HG03103 (cell line): Measurements from ENCODE around the gene LHFPL5.

Experiments
- ATAC-seq: cut with Tn5 transposase; IDR thresholded peaks from one replicate; pipeline ENCODE4 v1.9.1; 2021; ENCODE audit warnings: low read depth; ENCODE audit not compliant: unreplicated experiment

Gene LHFPL5

DNA sequence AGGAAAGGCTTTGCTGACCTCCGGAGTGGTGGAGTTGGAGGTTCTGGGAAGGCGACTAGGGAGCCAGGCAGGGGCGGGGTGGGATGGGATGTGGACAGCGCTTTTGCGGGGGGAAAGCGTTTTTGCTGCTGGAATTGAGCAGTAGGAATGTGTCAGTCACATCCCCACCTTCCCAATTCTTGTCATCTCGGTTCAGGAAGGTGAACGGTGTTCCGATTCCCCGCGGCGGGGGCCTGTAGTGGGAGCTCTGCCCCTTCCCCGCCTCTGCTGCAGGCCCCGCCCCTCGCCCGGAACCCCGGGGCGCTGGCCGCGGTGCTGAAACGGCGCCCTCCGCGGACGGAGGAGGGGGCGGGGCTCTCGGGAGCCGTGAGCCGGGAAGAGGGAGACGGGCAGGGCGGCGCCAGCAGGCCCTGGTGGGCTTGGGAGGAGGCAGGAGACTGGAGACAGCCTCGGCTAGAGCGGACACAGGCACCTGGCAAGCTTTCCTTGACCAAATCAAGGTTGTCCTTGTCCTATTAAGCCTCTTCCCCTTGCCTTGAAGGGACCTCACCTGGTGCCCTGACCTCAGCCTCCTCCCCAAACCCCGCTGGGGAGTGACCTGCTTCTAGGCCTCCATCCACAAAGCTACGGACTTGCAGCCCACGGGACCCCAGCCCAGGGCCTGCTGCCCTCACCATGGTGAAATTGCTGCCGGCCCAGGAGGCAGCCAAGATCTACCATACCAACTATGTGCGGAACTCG, at the start of gene LHFPL5:
Gene LHFPL5 (plus strand): TSS at position 357 of the 741 bp plus-strand sequence. CDS start 319 bp downstream, at position 676.
- no peak for ATAC-seq

DNA sequence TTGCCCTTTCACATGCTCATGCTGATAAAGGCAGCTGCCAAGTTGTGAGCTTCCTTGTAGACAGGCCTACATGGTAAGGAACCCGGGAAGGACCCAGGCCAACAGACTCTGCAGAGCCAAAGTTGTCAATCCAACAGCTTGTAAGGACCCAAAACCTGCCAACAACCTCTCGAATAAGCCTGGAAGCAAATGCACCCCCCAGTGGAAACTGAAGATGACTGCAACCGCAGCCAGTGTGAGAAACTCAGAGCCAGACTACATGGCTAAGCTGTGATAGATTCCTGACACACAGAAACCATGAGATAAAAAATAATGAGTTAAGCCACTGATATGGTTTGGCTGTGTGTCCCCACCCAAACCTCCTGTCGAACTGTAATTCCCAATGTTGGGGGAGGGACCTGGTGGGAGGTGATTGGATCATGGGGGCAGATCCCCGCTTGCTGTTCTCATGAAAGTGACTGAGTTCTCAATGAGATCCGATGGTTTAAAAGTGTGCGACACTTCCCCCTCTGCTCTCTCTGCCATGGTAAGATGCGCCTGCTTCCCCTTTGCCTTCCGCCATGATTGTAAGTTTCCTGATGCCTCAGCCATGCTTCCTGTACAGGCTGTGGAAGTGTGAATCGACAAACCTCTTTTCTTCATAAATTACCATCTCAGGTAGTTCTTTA, 47.6 kb upstream of the LHFPL5 start:
- ATAC-seq, result no peak

DNA sequence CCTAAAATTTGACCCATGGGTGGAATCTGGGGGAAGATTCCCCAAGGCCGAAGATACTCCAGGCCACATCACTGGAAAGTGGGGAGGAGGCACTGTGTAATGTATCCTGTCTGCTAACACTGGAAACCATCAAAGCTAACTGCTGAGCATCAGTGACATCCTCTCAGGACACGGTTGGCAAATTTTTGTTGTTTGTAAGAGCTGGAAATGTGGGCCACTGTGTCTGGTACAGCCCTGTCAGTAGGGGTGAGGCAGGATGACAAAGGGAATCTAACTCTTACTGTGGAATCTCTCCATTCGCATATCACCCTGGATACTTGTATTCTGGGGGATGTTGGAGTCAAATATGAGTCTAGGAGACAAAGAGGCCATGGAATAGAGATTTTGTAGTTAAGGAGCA, 45.7 kb upstream of the LHFPL5 start:
- no peak for ATAC-seq

DNA sequence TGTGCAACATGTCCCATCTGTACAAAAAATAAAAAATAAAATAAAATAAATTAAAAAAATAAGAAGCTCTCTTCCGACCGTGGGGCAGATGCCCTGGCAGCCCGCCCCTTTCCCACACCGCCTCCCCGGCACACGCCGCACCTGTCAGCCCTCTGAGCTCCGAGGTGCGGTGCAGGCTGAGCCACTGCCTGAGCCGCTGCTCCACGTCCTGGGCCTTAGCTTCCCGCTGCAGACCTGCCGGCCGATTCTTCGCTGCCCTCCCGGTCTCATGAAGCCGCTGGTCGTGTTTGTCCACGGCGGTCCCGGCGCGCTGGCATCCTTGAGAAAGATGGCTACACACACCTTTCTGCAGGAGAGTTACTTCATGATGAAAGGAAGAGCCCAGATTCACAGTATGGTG, 39.4 kb upstream of the LHFPL5 start:
- no peak for ATAC-seq

DNA sequence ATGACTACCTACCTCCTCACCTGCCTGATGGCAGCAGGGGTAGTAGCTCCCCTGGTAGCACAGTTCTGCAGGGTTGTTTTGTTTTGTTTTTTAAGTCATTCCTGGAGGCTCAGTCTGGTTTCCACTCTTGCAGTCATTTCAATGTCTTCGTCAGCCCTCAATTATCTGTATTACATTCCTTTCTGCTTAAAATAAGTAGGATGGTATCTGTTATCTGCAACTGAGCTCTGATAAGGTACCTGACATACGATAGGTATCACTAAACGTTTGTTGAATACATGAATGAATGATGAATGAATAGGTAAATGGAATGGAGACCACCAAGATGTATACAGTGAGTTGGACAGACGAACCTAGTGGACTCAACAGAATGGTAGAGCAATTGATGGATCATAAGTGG, 35.9 kb upstream of the LHFPL5 start:
- ATAC-seq, result no peak

DNA sequence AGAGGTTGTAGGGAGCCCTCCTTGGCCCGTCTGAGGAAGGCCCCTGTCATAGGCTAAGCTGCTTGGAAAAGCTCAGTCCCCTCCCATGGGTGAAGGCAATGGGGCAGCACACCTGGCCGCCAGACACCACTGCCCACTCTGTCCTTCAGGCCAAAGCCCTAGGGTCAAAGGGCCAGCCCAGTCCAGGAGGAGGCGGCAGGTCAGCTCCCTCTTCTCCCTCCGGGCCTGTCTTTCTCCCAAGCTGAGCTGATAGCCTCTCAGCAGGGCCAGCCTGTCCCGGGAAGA, 33.9 kb upstream of the LHFPL5 start:
- ATAC-seq, result no peak

DNA sequence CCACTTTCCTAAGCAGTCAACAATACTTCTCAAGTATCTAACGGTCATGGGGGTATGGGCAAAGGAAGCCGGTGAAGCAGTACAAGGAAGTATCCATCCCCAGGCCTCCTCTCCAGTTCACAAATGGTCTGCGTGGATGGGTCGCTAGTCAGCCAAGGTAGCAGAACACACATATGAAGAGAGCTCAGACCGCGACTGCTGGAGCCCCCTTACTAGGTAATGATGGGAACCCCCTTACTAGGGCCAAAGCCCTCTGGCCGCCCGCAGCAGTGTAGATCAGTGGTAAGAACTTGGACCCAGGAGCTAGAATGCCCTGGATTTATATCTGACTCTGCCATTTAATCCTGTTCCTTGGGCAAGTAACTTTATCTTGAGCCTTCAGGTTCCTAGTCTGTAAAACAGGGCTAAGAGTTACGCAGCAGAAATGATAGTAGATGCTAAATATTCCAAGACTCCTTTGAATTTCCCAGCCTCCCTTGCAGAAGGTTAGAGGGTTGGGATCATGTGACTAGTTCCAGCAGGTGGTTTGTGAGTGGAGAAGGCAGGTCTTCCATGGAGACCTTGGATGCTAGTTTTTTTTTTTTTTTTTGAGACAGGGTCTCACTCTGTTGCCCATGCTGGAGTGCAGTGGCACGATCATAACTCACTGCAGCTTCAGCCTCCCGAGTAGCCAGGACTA, 30.9 kb upstream of the LHFPL5 start:
- no peak for ATAC-seq

DNA sequence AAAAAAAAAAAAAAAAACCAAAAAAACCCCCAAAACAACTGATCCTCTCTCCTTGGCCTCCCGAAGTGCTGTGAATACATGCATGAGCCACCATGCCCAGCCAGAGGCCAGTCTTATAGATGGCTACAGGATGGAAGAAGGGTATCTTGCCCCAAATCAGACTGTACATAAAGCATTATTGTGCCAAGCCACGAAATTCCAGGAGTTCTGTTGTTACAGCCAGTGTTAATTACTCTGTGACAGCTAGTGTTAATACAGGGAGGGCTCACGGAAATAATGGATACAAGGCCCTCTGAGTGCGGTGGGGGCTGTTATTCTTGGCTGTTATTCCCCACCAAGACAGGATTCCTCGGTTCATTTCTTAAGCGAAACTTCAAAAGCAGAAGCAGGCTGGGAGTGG, 30.1 kb upstream of the LHFPL5 start:
- no peak for ATAC-seq

DNA sequence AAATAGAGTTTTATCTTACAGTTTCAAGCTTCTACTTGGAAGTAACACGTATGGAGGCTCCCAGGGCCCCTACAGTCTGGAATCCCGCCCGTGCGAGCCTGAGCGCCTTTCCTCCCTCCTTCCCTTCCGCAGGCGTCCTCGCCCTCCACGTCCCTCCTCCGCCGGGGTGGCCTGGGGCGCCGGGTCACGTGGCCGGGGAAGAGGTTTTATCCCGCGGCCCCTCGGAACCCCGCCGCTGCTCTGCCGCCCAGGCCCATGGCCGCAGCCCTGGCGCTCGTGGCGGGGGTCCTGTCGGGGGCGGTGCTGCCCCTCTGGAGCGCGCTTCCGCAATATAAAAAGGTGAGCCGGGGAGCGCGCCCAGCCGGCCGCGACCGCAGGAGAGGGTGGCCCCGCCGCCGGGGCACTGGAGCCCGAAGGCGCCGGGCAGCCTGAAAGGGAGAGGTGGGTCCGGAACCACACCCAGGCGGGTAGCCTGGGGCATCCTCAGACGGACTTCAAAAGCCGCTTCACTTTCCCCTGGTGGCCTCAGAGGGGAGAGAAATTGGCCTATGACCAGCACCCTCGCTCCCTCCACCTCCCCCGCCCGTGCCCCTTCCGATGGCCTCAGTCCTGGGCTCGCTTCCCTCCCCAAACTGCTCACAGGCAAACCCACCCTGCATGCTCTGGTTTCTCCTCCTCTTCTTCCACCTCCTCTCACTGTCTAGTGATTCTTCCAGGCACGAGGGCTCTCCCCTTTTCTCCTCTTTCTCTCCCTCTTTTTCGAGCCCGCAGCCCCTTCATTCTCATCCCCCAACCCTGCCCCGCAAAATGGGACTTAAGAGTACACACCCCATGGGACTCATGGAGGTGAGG, 28.6 kb upstream of the LHFPL5 start, which contains the start of gene CLPSL2:
Gene CLPSL2 (plus strand): TSS at position 235 of the 852 bp plus-strand sequence. CDS start 21 bp downstream, at position 256.
- ATAC-seq, result no peak

DNA sequence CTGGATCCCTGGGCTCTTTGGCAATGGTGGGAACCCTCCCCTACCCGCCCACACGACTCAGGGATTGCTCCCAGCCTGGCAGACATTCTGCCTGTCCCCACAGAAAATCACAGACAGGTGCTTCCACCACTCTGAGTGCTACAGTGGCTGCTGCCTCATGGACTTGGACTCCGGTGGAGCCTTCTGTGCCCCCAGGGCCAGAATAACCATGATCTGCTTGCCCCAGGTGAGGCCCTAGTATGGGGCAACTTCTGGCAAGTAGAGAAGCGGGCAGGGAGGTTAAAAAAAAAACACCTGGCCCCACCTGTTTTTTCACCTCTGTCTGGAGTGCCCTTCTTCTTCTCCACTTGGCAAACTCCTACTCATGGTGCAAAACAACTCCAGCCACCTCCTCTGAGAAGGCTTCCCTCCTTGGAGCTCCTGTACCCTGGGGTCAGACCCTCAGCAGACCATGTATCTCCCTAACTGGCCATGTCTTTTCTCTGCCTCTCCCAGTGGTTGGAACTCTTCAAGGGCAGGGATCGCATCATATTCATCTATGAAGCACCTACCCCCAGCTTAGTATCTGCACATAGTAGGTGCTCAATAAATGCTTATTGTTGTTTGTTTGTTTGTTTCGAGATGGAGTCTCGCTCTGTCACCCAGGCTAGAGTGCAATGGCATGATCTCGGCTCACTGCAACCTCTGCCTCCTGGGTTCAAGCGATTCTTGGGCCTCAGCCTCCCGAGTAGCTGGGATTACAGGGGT, 27.6 kb upstream of the LHFPL5 start:
- ATAC-seq, result no peak

DNA sequence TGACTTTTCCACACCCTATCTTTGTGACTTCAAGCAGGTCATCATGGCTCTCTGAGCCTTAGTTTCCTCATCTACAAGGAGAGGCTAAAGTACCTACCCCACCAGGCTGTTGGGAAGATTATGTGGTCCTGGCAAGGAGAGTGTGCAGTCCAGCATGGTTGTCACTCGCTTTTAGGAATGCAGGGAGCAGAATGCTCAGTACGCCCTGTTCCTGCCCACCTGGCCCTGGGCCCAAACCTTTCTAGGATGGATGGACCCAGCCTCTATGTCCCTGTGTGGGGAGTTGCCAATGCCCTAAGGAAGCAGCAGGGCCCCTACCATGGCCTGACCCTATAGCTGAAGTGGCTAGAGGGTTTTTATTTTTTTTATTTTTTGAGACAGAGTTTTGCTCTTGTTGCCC, 26.7 kb upstream of the LHFPL5 start:
- ATAC-seq, result no peak

DNA sequence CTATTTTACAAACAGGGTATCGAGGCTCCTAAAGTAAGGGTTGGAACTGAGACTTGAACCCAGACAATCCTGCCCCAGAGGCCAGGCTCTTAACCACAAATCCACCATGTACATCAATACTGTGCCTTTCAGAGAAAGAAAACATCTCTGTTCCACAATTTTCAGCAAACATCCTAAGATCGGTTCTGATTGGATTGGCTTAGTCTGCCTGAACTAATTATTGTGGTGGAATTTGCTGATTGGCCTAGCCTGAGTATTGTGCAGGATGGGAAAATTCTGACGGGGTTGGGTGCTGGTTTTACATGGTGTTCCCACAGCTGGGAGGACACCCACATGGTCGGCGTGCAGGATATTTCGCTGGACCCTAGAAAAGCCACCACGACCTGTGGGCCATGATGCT, 24.4 kb upstream of the LHFPL5 start, which contains the start of gene CLPSL1:
Gene CLPSL1 (plus strand): TSS at position 301 of the 400 bp plus-strand sequence. CDS start 92 bp downstream, at position 393.
- no peak for ATAC-seq

DNA sequence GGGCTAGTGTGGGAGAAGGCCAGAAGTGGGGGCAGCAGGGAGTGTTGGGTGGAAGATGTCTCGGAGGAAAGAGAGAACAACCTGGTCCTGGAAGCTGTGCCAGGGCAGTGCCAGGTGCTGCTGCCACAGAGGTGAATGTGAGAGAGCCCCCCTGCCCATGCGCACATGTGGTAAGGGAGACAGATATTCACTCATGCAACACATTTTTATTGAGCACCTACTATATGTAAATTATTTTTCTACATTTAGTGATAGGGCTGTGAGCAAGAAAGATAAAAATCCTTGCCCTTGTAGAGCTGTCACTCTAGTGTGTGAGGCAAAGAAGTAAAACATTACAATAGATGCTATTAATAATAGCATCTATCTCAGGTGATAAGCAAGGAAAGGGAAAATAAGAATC, 23.9 kb upstream of the LHFPL5 start:
- ATAC-seq, result no peak

DNA sequence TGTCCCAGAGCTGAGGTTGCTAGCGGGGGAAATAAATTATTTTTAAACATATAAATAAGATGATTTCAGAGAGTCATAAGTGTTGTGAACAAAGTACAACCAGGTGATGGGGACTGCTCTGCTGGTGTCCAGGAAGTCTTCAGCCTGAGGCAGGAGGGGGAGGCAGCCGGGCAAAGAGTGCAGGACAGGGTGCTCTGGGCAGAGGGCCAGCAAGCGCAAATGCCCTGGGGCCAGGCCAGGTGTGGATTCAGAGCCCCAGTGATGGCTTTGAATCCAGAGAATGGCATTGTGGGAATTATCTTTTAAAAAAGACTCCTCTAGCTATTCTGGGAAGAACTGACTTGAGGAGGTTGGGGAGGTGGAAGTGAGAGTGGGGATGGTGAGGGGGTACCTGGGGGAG, 22.7 kb upstream of the LHFPL5 start:
- ATAC-seq, result no peak

DNA sequence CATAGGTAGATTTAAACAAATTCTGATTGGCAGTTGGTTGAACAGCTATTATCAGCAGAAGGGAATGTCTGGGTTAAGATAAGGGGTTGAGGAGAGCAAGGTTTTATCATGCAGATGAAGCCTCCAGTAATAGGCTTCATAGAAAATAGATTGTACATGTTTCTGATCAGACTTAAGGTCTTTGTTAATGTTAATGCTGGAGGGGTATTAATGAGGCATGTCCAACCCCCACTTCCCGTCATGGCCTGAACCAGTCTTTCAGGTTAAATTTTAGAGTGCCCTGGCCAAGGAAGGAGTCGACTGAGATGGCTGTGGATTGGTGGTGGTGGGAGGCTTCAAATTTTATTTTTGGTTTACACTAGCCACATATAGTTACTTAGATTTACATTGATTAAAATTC, 21.0 kb upstream of the LHFPL5 start:
- ATAC-seq, result no peak

DNA sequence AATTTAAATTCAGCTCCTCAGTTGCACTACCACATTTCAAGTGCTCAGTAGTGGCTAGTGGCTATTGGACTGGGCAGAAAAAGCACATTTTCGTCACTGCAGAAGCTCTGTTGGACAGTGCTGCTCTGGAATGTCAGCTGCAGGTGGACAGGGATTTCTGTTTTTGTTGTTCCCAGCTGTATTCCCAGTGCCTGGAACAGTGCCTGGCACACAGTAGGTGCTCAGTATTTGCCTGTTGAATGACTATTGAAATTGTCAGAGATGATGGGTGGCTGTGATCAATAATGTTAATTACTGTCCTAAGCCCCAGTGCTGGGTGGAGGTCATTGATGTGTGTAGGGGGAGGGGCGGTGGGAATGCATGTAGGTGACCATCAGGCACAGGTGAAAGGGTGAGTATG, 18.9 kb upstream of the LHFPL5 start:
- no peak for ATAC-seq

DNA sequence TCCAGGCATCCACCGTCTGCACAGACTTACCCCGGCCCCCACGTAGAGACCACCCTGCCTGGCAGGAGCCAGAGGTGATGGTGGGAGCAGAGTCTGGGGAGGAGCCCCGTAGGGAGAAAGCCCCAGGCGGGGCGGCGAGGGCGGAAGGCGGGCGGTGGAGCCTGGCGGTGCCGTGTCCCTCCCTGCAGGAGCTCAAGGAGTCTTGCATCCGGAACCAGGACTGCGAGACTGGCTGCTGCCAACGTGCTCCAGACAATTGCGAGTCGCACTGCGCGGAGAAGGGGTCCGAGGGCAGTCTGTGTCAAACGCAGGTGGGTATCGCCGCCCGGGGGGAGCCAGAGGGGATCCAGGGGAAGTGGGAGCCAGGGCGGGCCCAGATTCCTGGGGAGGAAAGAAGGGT, 18.3 kb upstream of the LHFPL5 start:
- no peak for ATAC-seq

DNA sequence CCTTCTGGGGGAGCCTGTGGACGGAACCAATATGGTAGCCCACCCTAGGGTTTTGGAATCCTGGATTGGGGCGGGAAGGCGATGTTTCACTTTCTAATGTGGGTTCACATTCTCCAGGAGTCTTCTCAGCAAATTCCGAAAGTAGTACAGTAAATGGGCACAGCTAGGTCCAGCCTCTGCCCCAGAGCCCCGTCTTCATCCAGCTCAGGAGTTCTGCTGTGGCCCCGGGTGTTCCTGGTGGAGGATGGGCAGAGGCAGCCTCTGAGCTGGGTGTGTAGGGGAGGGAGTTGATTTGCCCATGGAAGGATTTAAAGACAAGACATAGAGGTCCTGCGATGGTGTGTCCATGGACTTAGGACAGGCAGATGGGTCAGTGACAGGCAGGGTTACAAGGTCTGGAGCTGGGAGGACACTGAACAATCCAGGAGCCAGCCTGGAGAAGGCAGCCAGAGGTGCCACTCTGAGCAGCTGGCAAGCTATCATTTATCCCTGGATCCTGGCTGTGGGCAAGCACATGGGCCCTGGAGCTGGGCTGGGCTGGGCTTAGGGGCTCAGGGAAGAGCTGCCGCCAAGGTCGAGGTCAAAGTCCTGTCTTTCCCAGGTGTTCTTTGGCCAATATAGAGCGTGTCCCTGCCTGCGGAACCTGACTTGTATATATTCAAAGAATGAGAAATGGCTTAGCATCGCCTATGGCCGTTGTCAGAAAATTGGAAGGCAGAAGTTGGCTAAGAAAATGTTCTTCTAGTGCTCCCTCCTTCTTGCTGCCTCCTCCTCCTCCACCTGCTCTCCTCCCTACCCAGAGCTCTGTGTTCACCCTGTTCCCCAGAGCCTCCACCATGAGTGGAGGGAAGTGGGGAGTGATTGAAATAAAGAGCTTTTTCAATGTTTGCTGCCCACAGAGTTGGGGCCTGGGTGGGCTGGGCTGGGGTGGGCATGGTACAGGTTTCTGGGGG, 17.6 kb upstream of the LHFPL5 start:
- ATAC-seq, result no peak

DNA sequence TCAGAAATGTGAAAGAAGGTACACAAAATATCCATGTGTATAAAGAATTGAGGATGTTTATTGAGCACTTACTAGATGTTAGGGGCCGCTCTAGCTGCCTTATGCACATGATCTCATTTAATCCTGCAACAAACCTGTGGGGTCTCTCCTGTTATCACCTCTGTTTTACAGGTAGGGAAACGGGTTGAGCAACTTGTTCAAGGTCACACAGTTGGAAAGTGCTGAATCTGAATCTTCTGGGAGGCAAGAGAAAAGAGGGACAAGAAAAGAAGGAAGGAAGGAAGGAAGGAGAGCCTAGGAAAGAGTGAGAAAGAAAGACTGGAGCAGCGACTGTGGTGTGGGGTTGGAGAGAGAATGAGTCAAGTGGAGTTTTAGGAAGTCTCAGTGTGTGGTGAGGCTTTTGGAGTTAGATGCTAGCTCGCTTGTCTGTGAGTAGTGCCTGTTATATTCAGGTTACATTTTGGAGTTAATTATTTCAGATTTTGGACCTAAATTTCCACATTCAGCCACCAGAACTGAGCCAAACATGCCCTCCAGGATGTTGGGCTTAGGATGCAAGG, 16.6 kb upstream of the LHFPL5 start:
- ATAC-seq, result no peak
